ENCODE results near the gene PPP4R4.
"Not testable (repeated sequence)": the region's sequence is repeated elsewhere in the genome, so short reads cannot be mapped to it uniquely, and the experiment has no call there.

Gene PPP4R4

GRCh38 chr14:94180655-94181271 lies 6.6 kb downstream of the PPP4R4 start:
- DNase-seq, result peak; percentile 46

GRCh38 chr14:94181835-94182234 lies 7.7 kb downstream of the PPP4R4 start:
- no peak for DNase-seq

- DNase-seq, result no peak
Observed at GRCh38 chr14:94192536-94192935, 18.4 kb downstream of the PPP4R4 start.

GRCh38 chr14:94193776-94194175 lies 19.7 kb downstream of the PPP4R4 start:
- DNase-seq, result no peak

GRCh38 chr14:94196057-94196456 lies 21.9 kb downstream of the PPP4R4 start:
- DNase-seq, result no peak

- no peak for DNase-seq
Observed at GRCh38 chr14:94203473-94204210, 29.5 kb downstream of the PPP4R4 start.

GRCh38 chr14:94213021-94213420 lies 38.9 kb downstream of the PPP4R4 start:
- DNase-seq, result no peak

GRCh38 chr14:94213741-94214140 lies 39.6 kb downstream of the PPP4R4 start:
- no peak for DNase-seq

- no peak for DNase-seq
Observed at GRCh38 chr14:94217116-94217515, 43.0 kb downstream of the PPP4R4 start.

GRCh38 chr14:94218198-94218886 lies 44.2 kb downstream of the PPP4R4 start:
- DNase-seq, result not testable (repeated sequence)

GRCh38 chr14:94224040-94224439 lies 49.9 kb downstream of the PPP4R4 start:
- no peak for DNase-seq

GRCh38 chr14:94225460-94226378 lies 51.6 kb downstream of the PPP4R4 start:
- DNase-seq, result no peak

- no peak for DNase-seq
Observed at GRCh38 chr14:94227029-94227428, 52.9 kb downstream of the PPP4R4 start.

- no peak for DNase-seq
Observed at GRCh38 chr14:94237046-94237445, 62.9 kb downstream of the PPP4R4 start.

GRCh38 chr14:94237983-94238382 lies 63.9 kb downstream of the PPP4R4 start:
- DNase-seq, result no peak

- no peak for DNase-seq
Observed at GRCh38 chr14:94239406-94239805, 65.3 kb downstream of the PPP4R4 start.

- no peak for DNase-seq
Observed at GRCh38 chr14:94244182-94244581, 70.1 kb downstream of the PPP4R4 start.

- not testable (repeated sequence) for DNase-seq
Observed at GRCh38 chr14:94264195-94264594, 90.1 kb downstream of the PPP4R4 start.

- DNase-seq, result no peak
Observed at GRCh38 chr14:94267352-94267751, 93.2 kb downstream of the PPP4R4 start.

- DNase-seq, result not testable (repeated sequence)
Observed at GRCh38 chr14:94268582-94268981, 94.5 kb downstream of the PPP4R4 start.

GRCh38 chr14:94269156-94269555 lies 95.0 kb downstream of the PPP4R4 start:
- no peak for DNase-seq

GRCh38 chr14:94276898-94277561 lies 102.9 kb downstream of the PPP4R4 start:
- DNase-seq, result not testable (repeated sequence)
